ENCODE results near the gene USP13. TPM values are rescaled to one million over a fixed set of nuclear protein-coding genes. Genes with fewer than 3 reads are reported as not detected.

USP13 gene
- total RNA-seq, 1 experiment from 2014 or later = 10.5 TPM

DNA sequence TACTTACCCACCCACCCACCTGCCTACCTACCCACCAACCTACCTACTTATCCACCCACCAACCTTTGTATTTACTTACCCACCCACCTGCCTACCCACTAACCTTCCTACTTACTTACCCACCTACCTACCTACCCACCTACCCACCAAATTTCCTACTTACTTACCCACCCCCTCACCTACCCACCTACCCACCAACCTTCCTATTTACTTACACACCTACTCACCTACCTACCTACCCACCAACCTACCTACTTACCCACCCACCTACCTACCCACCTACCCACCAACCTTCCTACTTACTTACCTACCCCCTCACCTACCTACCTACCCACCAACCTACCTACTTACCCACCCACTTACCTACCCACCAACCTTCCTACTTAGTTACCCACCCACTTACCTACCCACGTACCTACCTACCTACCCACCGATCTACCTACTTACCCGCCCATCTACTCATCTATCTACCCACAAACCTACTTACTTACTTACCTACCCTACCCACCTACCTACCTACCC, 179.6 kb downstream of the USP13 start:
- Histone ChIP-seq H3K4me3 (ENCODE audit: insufficient read depth, low read depth, low read length) (no peak overlapping the region), H3K36me3 (replicated peaks; ENCODE audit: control insufficient read depth, insufficient read depth, low read length) (no peaks in the 10 kb centered on the region), H3K27me3 (ENCODE audit: control insufficient read depth, insufficient read depth, low read length) (no peaks in the 10 kb centered on the region)
- DNase-seq = no peak

DNA sequence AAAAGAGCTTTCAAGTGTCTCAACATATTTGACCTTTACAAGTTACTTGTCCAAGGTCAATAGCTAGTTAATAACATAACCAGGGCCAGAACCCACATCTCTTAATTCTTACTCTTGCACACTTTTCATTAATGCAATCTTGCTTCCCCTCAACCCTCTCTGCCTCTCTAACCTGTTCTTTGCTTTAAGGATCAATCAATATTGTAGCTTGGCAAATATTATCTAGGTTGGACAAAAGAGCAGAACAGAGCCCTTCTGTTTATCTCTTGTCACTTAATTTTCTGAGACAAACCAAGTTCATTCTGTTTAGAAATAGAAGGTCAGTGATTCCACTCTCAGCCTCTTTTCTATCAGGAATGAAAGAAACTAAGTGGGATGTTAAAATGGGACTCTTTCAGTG, 180.5 kb downstream of the USP13 start:
- Histone ChIP-seq H3K36me3 (replicated peaks; ENCODE audit: control insufficient read depth, insufficient read depth, low read length) (no peaks in the 10 kb centered on the region), H3K4me3 (ENCODE audit: insufficient read depth, low read depth, low read length) (no peak overlapping the region), H3K27me3 (ENCODE audit: control insufficient read depth, insufficient read depth, low read length) (no peaks in the 10 kb centered on the region)
- DNase-seq = no peak

- H3K36me3 ChIP-seq (replicated peaks; ENCODE audit: control insufficient read depth, insufficient read depth, low read length) = no peaks in the 10 kb centered on the region
- H3K27me3 ChIP-seq (ENCODE audit: control insufficient read depth, insufficient read depth, low read length) = no peaks in the 10 kb centered on the region
- DNase-seq = no peak
- no peak overlapping the region for H3K4me3 ChIP-seq (ENCODE audit: insufficient read depth, low read depth, low read length)
Measured at GRCh38 chr3:179837374-179837773, 184.5 kb downstream of the USP13 start.

Other genes starting within 250 kb of the USP13 start
- gene GNB4, start 201.6 kb upstream of the USP13 start, total RNA-seq (2014; rRNA removed; shearing (Covaris generic)) = 50.4 and 56.1 TPM in 2 replicates
- gene ACTL6A, start 90.1 kb upstream of the USP13 start, total RNA-seq (2014; rRNA removed; shearing (Covaris generic)) = 91.8 and 103 TPM in 2 replicates
- gene MRPL47, start 48.4 kb upstream of the USP13 start, total RNA-seq (2014; rRNA removed; shearing (Covaris generic)) = 66.6 and 68.9 TPM in 2 replicates
- gene NDUFB5, start 48.2 kb upstream of the USP13 start, total RNA-seq (2014; rRNA removed; shearing (Covaris generic)) = 138 and 172 TPM in 2 replicates

Data from H7 (cell line).